Endodermal cell (in vitro differentiated cells): ENCODE measurements around the gene SKAP1. TPM values are rescaled to one million over a fixed set of nuclear protein-coding genes. Genes with fewer than 3 reads are reported as not detected.
"Not testable (repeated sequence)": the region's sequence is repeated elsewhere in the genome, so short reads cannot be mapped to it uniquely, and the experiment has no call there.

Source experiments
- DNase-seq: peaks from one replicate; pipeline ENCODE4 v3.0.0-alpha.2; 2017
- H3K27ac ChIP-seq: 2 replicates; pipeline ENCODE4 v1.5.1; 2013; ENCODE audit warnings: mild to moderate bottlenecking, low read depth, low read length, moderate library complexity
- H3K27me3 ChIP-seq: 2 replicates; pipeline ENCODE4 v1.6.1; 2013; ENCODE audit warnings: mild to moderate bottlenecking, low read length, moderate library complexity; ENCODE audit not compliant: insufficient read depth, control insufficient read depth, poor library complexity, severe bottlenecking
- H3K36me3 ChIP-seq: 2 replicates; pipeline ENCODE4 v1.7.0; 2013; ENCODE audit warnings: mild to moderate bottlenecking, low read length, moderate library complexity; ENCODE audit not compliant: control insufficient read depth, insufficient read depth
- H3K4me1 ChIP-seq: one replicate; pipeline ENCODE4 v1.7.0; 2013; ENCODE audit warnings: low read length; ENCODE audit not compliant: control insufficient read depth, insufficient read depth
- H3K4me3 ChIP-seq: 2 replicates; pipeline ENCODE4 v1.5.1; 2013; ENCODE audit warnings: mild to moderate bottlenecking, low read length, moderate library complexity
- H3K9ac ChIP-seq: 2 replicates; pipeline ENCODE4 v1.6.1; 2013; ENCODE audit warnings: mild to moderate bottlenecking, low read length, moderate library complexity; ENCODE audit not compliant: poor library complexity, severe bottlenecking; ENCODE audit errors: extremely low read depth
- H3K9me3 ChIP-seq: 2 replicates; pipeline ENCODE4 v1.6.1; 2013; ENCODE audit warnings: mild to moderate bottlenecking, low read length, moderate library complexity; ENCODE audit not compliant: control insufficient read depth
- H3K27ac Mint-ChIP-seq: 2 replicates; pipeline ENCODE4 v1.8.0; 2020; ENCODE audit warnings: mixed read lengths
- H3K27me3 Mint-ChIP-seq: 2 replicates; pipeline ENCODE4 v1.8.0; 2021; ENCODE audit warnings: mild to moderate bottlenecking, mixed read lengths; ENCODE audit not compliant: insufficient read depth
- H3K36me3 Mint-ChIP-seq: 2 replicates; pipeline ENCODE4 v1.8.0; 2020; ENCODE audit warnings: low read depth, mixed read lengths
- H3K4me1 Mint-ChIP-seq: 2 replicates; pipeline ENCODE4 v1.8.0; 2020; ENCODE audit warnings: mixed read lengths
- H3K4me3 Mint-ChIP-seq: 2 replicates; pipeline ENCODE4 v1.8.0; 2020; ENCODE audit warnings: mild to moderate bottlenecking, moderate library complexity, mixed read lengths
- H3K9me3 Mint-ChIP-seq: 2 replicates; pipeline ENCODE4 v1.8.0; 2020; ENCODE audit warnings: mild to moderate bottlenecking, mixed read lengths
- CTCF ChIP-seq: fragments of 200-600 bp; sonication (generic); conservative IDR thresholded peaks from 2 replicates; pipeline ENCODE4 v1.5.0; 2021; ENCODE audit warnings: antibody characterized with exemption, mild to moderate bottlenecking
- WGBS, 2 experiments: methylation state at CpG; one replicate each; pipeline versions ENCODE4 v1.1.5 to v1.1.7; 2013; ENCODE audit warnings: missing lambda C conversion rate in 2 of 2, mixed read lengths in 1 of 2; ENCODE audit not compliant: insufficient coverage in 1 of 2, insufficient read length in 1 of 2; 5-methylcytosine and 5-hydroxymethylcytosine counted together
- total RNA-seq, 2 donors: library from RNA; stranded (reverse); fragmentation: NEBNext Ultra II Directional in 1 of 2; extraction: Animal tissue kit (Norgen Biotek cat#: 25700) in 1 of 2; gene quantifications; 2 replicates in 1 of 2; 3 replicates in 1 of 2; pipeline ENCODE4 v1.2.1, GENCODE V29; 2021

The SKAP1 gene
- total RNA-seq, 2 donors from 2014 or later = 0.31 to 0.53 TPM

GRCh38 chr17:48368352-48368908, 61.6 kb downstream of the SKAP1 start:
- Mint-ChIP-seq H3K27me3 (peaks cover 45% of the 10 kb centered on the region), H3K9me3 (no peaks in the 10 kb centered on the region), H3K36me3 (no peaks in the 10 kb centered on the region), H3K4me3 (no peak overlapping the region), H3K4me1 (no peaks in the 10 kb centered on the region), H3K27ac (no peak overlapping the region)
- no peak overlapping the region for H3K9ac ChIP-seq
- no peak overlapping the region for H3K4me3 ChIP-seq
- H3K36me3 ChIP-seq = no peaks in the 10 kb centered on the region
- H3K9me3 ChIP-seq = no peaks in the 10 kb centered on the region
- H3K27me3 ChIP-seq = peaks cover 40% of the 10 kb centered on the region
- DNase-seq = no peak
- H3K27ac ChIP-seq = no peak overlapping the region
- 88 to 90% methylated on average over 1 to 3 of the region's 3 CpGs for WGBS, 2 experiments
- no peak for TF ChIP-seq CTCF
- no peaks in the 10 kb centered on the region for H3K4me1 ChIP-seq

GRCh38 chr17:48363161-48363560, 66.9 kb downstream of the SKAP1 start:
- Histone ChIP-seq H3K4me1 (no peaks in the 10 kb centered on the region), H3K9me3 (no peaks in the 10 kb centered on the region), H3K4me3 (no peak overlapping the region), H3K27ac (no peak overlapping the region), H3K36me3 (no peaks in the 10 kb centered on the region), H3K9ac (no peak overlapping the region), H3K27me3 (peaks cover 49% of the 10 kb centered on the region)
- H3K36me3 Mint-ChIP-seq = no peaks in the 10 kb centered on the region
- H3K27ac Mint-ChIP-seq = no peak overlapping the region
- no peaks in the 10 kb centered on the region for H3K4me1 Mint-ChIP-seq
- H3K9me3 Mint-ChIP-seq = no peaks in the 10 kb centered on the region
- H3K27me3 Mint-ChIP-seq = peaks cover 53% of the 10 kb centered on the region
- TF ChIP-seq CTCF = no peak
- WGBS, 2 experiments = 76% methylated on average over 1 of the region's 1 CpG; no CpG with 5 or more reads in 1 of the 2 experiments
- DNase-seq = no peak
- H3K4me3 Mint-ChIP-seq = no peak overlapping the region

GRCh38 chr17:48360861-48361633, 69.0 kb downstream of the SKAP1 start:
- not testable (repeated sequence) for H3K9me3 ChIP-seq, H3K9ac ChIP-seq, H3K4me3 Mint-ChIP-seq, H3K27ac Mint-ChIP-seq, H3K36me3 ChIP-seq, DNase-seq, H3K36me3 Mint-ChIP-seq, H3K27ac ChIP-seq, H3K4me1 ChIP-seq, H3K9me3 Mint-ChIP-seq, H3K4me3 ChIP-seq, H3K4me1 Mint-ChIP-seq
- H3K27me3 ChIP-seq = peaks cover 45% of the 10 kb centered on the region
- peaks cover 49% of the 10 kb centered on the region for H3K27me3 Mint-ChIP-seq
- 94 to 100% methylated on average over 3 to 8 of the region's 11 CpGs for WGBS, 2 experiments
